SU-DHL-6 (cell line): ENCODE data around the gene EPHB1.

Experiments used
- EZH2phosphoT487 ChIP-seq: fragments of 200-600 bp; sonication (generic), shearing (Covaris generic); conservative IDR thresholded peaks from 2 replicates; pipeline ENCODE4 v1.6.1; 2018; ENCODE audit warnings: mild to moderate bottlenecking, antibody characterized with exemption, low read length, moderate library complexity, mixed read lengths
- TF ChIP-seq, protein P1 (sequence below): fragments of 200-600 bp; sonication (generic); IDR thresholded peaks from one replicate; pipeline ENCODE4 v1.5.1; 2017; ENCODE audit warnings: antibody characterized with exemption, mild to moderate bottlenecking, low read length, moderate library complexity; ENCODE audit not compliant: insufficient read depth, poor library complexity, severe bottlenecking

DNA sequence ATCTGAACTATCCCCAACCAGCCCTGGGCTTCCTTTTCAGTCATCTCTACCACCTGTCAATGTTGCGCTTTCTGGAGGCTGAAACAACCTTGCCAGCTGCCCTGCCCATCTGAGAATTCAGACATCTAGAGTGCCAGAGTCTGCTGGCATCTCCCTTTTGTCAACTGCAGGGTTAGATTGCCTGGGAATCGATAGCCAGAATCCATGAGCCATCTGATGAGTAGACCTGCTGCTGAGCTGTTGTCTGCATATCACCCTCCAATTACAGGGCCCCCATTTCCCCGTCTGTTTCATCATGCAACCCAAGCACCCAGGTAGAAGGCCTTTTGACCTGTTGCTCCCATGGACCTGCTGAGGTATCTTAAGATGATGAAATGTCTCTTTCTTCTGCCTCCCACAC, 280.1 kb downstream of the EPHB1 start:
- TF ChIP-seq, protein P1, sequence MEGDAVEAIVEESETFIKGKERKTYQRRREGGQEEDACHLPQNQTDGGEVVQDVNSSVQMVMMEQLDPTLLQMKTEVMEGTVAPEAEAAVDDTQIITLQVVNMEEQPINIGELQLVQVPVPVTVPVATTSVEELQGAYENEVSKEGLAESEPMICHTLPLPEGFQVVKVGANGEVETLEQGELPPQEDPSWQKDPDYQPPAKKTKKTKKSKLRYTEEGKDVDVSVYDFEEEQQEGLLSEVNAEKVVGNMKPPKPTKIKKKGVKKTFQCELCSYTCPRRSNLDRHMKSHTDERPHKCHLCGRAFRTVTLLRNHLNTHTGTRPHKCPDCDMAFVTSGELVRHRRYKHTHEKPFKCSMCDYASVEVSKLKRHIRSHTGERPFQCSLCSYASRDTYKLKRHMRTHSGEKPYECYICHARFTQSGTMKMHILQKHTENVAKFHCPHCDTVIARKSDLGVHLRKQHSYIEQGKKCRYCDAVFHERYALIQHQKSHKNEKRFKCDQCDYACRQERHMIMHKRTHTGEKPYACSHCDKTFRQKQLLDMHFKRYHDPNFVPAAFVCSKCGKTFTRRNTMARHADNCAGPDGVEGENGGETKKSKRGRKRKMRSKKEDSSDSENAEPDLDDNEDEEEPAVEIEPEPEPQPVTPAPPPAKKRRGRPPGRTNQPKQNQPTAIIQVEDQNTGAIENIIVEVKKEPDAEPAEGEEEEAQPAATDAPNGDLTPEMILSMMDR, result no peak
- no peak for TF ChIP-seq EZH2phosphoT487
